ENCODE measurements around the gene CFAP298. TPM values are rescaled to one million over a fixed set of nuclear protein-coding genes. Genes with fewer than 3 reads are reported as not detected.
"Not testable (repeated sequence)": the region's sequence is repeated elsewhere in the genome, so short reads cannot be mapped to it uniquely, and the experiment has no call there.

Gene CFAP298, protein sequence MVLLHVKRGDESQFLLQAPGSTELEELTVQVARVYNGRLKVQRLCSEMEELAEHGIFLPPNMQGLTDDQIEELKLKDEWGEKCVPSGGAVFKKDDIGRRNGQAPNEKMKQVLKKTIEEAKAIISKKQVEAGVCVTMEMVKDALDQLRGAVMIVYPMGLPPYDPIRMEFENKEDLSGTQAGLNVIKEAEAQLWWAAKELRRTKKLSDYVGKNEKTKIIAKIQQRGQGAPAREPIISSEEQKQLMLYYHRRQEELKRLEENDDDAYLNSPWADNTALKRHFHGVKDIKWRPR
- total RNA-seq: 10 to 100 TPM; 14.5 to 41.1 (median 29.5) TPM

DNA sequence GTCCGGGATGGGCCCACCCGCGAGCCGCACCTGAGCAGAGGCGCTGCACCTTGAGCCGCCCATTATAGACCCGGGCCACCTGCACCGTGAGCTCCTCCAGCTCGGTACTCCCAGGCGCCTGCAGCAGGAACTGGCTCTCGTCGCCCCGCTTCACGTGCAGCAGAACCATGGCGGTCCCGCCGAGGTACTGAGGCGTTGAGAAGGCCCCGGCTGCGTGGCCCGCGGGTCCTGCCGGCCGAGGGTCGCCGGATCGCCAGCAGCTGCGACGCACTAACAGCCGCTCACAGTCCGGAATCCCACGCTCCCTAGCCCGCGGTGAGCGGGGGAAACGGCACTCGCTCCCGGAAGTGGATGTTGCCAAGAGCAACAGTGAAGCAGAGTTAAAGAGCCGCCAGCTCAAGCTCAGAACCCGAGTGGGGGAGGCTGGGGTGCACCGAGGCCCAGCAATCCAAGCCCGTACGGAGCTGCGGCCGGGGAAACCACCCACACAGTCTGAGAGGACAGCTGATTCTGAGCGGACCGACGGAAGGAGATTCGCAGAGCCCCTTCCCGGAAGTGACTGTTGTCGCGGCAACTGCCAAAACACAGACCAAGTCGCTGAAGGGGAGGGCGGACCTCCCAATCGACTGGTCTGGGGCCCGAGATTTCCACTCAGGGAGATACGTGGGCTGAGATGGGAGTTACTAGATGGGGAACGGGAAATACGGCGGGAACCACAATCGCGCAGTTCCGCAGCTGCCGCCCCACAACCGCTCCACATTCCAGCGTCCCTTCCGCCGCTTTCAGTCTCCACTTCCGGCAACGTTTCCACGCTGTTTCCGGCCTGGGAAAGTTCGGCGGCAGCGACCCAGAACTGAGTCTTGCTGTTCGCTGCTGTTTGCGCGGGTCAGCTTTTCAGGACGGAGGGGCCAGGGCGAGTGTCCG lies at the start of gene CFAP298:
CFAP298 (minus strand) TSS at position 303 of the 924 bp plus-strand sequence; CDS start at position 169, 134 bp downstream.
- 0 to 2% methylated on average over 50 to 54 of the region's 81 CpGs for WGBS, 2 donors
- DNase-seq (ENCODE audit: low spot score in 2 of 2): peak; percentile 55 to 73
- Histone ChIP-seq H3K36me3 (peaks cover 0 to 28% (median 0%) of the 10 kb centered on the region in 3 donors), H3K27ac (peak within 1 kb of the TSS; percentile 88 to 99 (median 93)), H3K4me3 (peak within 1 kb of the TSS; percentile 73 to 98 (median 92)), H3K9me3 (no peaks in the 10 kb centered on the region), H3K4me1 (peaks cover 0 to 26% (median 8%) of the 10 kb centered on the region in 4 donors), H3K27me3 (no peaks in the 10 kb centered on the region)
- TF ChIP-seq, protein P1, sequence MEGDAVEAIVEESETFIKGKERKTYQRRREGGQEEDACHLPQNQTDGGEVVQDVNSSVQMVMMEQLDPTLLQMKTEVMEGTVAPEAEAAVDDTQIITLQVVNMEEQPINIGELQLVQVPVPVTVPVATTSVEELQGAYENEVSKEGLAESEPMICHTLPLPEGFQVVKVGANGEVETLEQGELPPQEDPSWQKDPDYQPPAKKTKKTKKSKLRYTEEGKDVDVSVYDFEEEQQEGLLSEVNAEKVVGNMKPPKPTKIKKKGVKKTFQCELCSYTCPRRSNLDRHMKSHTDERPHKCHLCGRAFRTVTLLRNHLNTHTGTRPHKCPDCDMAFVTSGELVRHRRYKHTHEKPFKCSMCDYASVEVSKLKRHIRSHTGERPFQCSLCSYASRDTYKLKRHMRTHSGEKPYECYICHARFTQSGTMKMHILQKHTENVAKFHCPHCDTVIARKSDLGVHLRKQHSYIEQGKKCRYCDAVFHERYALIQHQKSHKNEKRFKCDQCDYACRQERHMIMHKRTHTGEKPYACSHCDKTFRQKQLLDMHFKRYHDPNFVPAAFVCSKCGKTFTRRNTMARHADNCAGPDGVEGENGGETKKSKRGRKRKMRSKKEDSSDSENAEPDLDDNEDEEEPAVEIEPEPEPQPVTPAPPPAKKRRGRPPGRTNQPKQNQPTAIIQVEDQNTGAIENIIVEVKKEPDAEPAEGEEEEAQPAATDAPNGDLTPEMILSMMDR (IDR thresholded peaks at IDR 0.05): peak in 1 of 5 experiments; percentile 16
- TF ChIP-seq POLR2A (IDR thresholded peaks at IDR 0.05) (peak in 1 of 2 donors; percentile 13), EP300 (IDR thresholded peaks at IDR 0.05) (peak in 1 of 2 donors; percentile 84)

DNA sequence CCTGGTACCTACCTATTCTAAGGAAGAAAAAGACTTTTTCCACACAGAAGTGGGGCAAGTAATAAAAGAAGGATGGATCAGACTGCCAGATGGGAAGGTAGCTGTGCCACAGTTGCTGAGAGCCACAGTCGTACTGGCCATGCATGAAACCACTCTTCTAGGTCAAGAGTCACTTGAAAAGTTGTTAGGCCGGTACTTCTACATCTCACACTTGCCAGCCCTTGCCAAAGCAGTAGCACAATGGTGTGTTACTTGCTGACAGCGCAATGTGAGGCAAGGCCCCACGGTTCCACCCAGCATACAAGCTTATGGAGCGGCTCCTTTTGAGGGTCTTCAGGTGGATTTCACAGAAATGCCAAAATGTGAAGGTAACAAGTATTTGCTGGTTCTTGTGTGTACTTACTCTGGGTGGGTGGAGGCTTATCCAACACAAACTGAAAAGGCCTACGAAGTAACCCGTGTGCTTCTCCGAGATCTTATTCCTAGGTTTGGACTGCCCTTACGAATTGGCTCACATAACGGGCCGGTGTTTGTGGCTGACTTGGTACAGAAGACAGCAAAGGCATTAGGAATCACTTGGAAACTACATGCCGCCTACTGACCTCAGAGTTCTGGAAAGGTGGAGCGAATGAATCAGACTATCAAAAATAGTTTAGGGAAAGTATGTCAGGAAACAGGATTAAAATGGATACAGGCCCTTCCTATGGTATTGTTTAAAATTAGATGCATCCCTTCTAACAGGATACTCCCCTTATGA lies 49.0 kb upstream of the CFAP298 start:
- WGBS, 2 donors: 93 to 94% methylated on average over 13 of the region's 13 CpGs
- H3K36me3 ChIP-seq: peaks cover 0 to 94% (median 29%) of the 10 kb centered on the region in 3 donors
- H3K27ac ChIP-seq: not testable (repeated sequence)

DNA sequence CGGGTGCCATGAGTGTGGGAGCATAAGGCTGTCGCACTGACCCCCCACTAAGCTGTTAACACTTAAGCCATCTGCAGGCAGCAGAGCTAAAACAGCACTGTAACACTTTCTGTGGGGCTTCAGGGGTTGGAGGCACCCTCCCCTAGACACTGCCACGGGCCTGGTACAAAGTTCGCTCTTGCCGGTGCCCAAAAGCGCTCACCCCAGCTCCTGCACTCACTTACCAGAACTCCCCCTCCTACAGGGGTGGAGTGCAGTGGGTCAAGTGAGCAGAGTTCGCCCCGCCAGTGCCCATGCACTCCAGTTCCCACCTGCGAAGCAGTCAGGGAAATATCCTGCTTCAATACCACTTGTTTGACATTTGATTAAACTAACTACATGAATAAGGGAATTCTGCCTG lies 46.3 kb upstream of the CFAP298 start:
- H3K36me3 ChIP-seq: peaks cover 0 to 87% (median 3%) of the 10 kb centered on the region in 3 donors
- H3K27me3 ChIP-seq: no peaks in the 10 kb centered on the region
- DNase-seq (ENCODE audit: low spot score in 2 of 2): no peak
- H3K4me1 ChIP-seq: no peaks in the 10 kb centered on the region
- H3K9me3 ChIP-seq: peaks cover 0 to under 1% (median 0%) of the 10 kb centered on the region in 4 donors
- H3K4me3 ChIP-seq: no peak overlapping the region
- H3K27ac ChIP-seq: no peak overlapping the region
- 98 to 99% methylated on average over 9 of the region's 9 CpGs for WGBS, 2 donors
- TF ChIP-seq POLR2A (IDR thresholded peaks at IDR 0.05): no peak
- TF ChIP-seq, protein P1 (IDR thresholded peaks at IDR 0.05): no peak
- no peak for TF ChIP-seq EP300 (IDR thresholded peaks at IDR 0.05)

More for the DNA sequence above, 49.0 kb upstream of the CFAP298 start:
- not testable (repeated sequence) for H3K4me1 ChIP-seq; H3K27me3 ChIP-seq; H3K4me3 ChIP-seq; DNase-seq (ENCODE audit: low spot score in 2 of 2)
- H3K9me3 ChIP-seq: peaks cover 0 to 18% (median 3%) of the 10 kb centered on the region in 4 donors

DNA sequence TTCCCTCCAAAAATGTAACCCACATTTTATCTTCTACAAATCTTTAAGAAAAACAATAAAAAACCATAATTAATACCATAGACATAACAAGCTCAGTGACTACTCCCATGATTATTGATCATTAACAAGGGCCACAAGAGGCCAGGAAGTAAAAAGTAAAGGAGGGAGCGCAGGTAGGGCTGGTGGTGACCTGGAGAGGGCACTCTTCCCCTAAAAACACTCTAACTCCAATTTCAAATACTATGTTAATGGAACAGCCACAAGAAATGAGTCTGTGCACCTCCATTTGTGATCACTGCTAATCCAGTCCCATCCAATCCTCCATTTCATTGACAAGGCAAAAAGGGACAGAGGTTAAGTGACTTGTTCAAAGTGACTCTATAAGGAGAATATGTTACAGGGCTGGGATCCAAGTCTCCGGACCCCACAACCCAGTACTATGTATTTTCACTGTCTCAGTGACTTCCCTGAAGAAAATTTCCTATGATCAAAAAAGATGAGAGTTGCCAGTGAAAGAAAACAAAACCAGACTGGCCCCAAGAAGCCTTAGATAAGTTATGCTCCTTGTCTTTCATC lies 41.2 kb upstream of the CFAP298 start:
- TF ChIP-seq EP300 (IDR thresholded peaks at IDR 0.05) (no peak), POLR2A (IDR thresholded peaks at IDR 0.05) (no peak)
- TF ChIP-seq, protein P1 (IDR thresholded peaks at IDR 0.05): peak in 3 of 5 experiments; percentile 22 to 29 (median 28)
- Histone ChIP-seq H3K27me3 (no peaks in the 10 kb centered on the region), H3K36me3 (peaks cover 0 to 57% (median 0%) of the 10 kb centered on the region in 3 donors), H3K4me1 (no peaks in the 10 kb centered on the region), H3K27ac (no peak overlapping the region), H3K9me3 (no peaks in the 10 kb centered on the region), H3K4me3 (no peak overlapping the region)
- 85 to 91% methylated on average over 2 of the region's 2 CpGs for WGBS, 2 donors
- DNase-seq (ENCODE audit: low spot score in 2 of 2): no peak

DNA sequence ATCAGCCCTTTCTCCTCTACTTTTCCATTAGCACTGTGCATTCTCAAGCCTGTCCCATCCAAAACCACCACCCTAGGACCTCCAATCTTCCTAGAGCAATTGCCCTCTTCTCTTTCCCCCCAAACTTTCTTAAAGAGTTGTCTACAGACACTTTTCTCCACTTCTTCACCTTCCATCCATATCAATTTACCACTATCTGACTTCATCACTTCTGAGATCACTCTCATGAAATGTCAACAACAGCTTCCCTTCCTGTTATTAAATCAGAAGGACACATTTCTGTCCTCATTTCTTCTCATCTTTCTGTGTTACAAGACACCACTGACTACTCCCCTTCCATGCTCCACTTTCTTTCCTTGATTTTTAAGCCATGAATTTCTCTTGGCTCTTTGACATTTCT lies 36.0 kb upstream of the CFAP298 start:
- no peaks in the 10 kb centered on the region for H3K9me3 ChIP-seq
- no peak overlapping the region for H3K27ac ChIP-seq
- H3K4me1 ChIP-seq: no peaks in the 10 kb centered on the region
- no peaks in the 10 kb centered on the region for H3K27me3 ChIP-seq
- peaks cover 0 to 64% (median 0%) of the 10 kb centered on the region in 3 donors for H3K36me3 ChIP-seq
- no peak overlapping the region for H3K4me3 ChIP-seq
- no peak for DNase-seq (ENCODE audit: low spot score in 2 of 2)
- no peak for TF ChIP-seq POLR2A (IDR thresholded peaks at IDR 0.05)
- TF ChIP-seq, protein P1 (IDR thresholded peaks at IDR 0.05): no peak
- TF ChIP-seq EP300 (IDR thresholded peaks at IDR 0.05): no peak

All from tibial nerve (tissue), 4 donors.